HG02870 (cell line): ENCODE data around the gene GRAMD1A.
"Not testable (repeated sequence)": the region's sequence is repeated elsewhere in the genome, so short reads cannot be mapped to it uniquely, and the experiment has no call there.

ENCODE experiments used
- ATAC-seq: cut with Tn5 transposase; IDR thresholded peaks from one replicate; pipeline ENCODE4 v1.9.1; 2021; ENCODE audit warnings: mild to moderate bottlenecking, moderate library complexity; ENCODE audit not compliant: unreplicated experiment

The GRAMD1A gene

DNA sequence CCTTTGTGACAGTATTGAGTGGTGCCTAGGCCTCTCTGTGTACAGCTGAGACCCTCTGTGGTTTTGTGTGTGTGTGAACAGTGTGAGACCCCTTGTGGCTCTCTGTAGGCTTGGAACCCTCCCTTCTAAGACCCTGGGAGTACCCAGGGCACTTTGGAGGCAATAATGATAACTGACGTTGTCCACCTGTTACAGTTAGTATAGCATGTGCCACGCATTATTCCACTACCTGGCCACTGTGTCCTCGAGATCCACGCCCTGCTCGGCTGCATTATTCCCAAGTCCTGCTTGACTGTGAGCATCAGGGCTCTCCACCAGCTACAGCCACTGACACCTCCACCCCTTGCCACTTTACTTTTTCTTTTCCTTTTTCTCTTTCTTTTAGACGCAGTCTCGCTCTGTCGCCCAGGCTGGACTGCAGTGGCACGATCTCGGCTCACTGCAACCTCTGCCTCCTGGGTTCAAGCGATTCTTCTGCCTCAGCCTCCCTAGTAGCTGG, 2.0 kb downstream of the GRAMD1A start:
- no peak for ATAC-seq

DNA sequence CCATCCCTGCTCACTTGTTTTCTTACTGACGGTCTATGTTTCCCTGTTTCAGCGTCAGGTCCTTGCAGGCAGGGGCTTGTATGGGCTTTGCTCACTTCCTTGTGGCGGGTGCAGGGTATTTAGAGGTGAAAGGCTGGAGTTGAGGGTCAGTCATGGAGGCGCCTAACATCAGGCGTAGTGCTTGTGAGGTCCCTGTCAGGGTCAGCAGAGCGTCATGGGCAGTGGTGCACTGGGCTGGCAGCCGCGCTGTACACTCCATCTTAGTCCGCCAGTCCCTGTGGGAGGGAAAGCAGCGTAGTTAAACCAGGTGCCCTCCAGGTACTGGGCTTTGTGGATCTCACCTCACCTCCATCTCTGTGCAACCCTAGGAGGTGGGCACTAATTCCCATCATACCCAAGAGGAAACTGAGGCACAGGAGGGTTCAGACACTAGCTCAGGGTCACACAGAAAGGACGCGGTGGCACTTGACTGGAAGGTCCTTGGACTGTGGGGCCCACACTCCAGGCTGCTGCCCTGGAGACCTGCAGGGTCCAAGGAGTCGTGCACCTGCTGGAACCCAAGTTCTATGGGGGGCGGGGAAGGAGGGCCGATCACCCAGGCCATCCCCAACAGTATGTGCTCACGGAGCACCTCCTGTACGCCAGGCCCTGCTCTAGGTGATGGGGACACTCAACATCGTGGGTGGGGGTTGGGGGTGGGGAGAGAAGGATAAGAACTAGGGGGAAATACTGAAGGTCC, 4.6 kb downstream of the GRAMD1A start:
- no peak for ATAC-seq

DNA sequence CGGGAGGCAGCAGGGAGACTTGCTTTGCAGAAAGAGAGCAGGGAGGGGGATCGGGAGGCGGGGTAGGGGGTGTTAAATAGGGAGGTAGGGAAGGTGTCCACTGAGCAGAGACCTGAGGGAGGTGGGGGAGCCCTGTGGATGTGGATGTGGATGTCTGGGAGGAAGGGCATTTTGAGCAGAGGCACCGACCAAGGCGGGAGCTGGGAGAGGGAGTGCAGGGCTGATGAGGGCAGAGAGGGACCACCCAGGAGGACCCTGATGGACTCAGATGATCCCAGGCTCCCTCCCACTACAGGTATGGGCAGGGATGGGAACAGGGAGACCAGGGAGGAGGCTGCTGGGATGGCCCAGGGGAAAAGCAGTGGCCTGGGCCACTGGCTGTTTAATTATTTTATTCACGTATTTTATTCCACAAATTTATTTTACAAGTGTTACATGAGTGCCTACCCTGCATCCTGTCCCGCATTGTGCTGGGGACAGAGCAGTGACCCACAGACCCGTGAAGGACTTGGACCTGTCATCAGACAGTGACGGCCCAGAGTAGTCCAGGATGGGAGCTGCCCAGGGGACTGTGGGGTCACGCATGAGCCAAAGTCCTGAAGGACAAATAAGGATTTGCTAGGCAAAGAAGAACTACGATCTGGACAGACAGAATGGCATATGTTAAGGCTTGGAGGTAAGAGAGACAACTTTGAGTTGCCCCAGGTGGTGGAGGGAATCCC, 5.3 kb downstream of the GRAMD1A start:
- ATAC-seq = no peak

DNA sequence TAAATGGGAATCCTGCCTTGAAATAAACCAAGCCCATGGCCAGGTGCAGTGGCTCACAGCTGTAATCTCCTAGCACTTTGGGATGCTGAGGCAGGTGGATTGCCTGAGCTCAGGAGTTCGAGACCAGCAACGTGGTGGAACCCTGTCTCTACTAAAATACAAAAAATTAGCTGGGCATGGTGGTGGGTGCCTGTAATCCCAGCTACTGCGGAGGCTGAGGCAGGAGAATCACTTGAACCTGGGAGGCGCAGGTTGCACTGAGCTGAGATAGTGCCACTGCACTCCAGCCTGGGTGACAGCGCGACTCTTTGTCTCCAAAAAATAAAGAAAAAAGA, 5.9 kb downstream of the GRAMD1A start:
- not testable (repeated sequence) for ATAC-seq

DNA sequence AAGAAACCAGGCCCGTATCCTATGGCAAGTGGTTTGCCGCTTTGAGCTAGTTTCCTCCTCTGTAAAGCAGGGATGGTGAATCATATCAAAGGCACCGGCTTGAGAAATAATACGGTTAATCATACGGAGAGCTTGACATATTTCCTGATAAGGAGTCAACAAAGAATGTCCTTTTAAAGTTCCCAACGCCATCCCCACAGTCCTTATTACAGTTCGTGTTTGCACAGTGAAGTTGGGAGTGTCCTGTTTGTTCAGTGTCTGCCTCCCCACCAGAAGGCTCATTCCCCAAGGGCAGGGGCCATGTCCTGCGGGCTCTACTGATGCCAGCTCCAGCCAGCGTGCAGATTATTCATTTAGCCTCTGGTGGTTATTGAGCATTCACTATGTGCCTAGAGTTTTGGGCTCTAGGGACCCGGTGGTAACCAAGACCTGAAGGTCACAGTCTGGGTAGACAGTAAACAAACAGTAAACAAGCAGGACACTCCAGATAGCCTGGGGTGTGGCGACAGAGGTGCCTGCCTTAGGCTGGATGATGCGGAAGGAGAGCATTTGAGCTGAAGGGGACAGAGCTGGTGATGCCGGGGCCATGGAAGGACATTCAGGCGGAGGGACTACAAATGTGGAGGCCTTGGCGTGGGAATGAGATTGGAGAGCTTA, 6.3 kb downstream of the GRAMD1A start:
- no peak for ATAC-seq

DNA sequence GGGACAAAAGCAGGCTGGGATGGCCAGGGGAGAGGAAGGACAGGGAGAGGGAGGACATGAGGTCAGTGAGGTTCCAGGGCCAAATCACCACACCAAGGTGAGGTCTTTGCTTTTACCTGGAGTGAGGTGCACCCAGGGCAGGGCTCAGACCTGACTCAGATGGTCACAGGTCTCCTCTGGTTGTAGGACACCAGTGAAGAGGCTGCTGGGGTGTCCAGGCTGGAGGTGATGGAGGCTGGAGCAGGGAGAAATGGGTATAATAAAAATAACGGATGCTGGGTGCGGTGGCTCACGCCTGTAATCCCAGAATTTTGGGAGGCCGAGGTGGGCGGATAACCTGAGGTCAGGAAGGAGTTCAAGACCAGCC, 6.9 kb downstream of the GRAMD1A start:
- no peak for ATAC-seq

DNA sequence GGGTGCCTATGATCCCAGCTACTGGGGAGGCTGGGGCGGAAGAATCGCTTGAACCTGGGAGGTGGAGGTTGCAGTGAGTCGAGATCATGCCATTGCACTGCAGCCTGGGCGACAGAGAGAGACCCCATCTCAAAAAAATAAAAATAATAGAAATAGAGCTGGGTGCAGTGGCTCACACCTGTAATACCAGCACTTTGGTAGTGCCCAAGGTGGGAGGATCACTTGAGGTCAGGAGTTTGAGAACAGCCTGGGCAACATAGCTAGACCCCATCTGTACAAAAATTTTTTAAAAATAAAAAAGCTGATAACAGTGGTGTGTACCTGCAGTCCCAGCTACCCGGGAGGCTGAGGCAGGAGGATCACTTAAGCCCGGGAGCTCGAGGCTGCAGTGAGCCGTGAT, 7.3 kb downstream of the GRAMD1A start:
- not testable (repeated sequence) for ATAC-seq

DNA sequence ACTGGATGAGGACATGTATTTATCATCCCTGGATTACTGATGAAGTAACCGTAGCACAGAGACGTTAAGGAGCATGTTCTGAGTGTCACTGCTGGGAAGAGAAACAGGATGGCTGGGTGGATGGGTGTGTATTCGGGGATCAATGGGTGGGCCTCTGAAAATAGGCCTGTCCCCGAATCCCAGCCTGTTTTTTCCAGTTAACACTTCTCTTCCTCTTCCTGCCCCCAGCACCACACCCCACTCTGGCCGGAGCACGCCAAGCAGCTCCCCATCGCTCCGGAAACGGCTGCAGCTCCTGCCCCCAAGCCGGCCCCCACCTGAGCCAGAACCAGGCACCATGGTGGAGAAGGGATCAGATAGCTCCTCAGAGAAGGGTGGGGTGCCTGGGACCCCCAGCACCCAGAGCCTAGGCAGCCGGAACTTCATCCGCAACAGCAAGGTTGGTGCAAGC, 8.8 kb downstream of the GRAMD1A start:
- ATAC-seq = no peak

DNA sequence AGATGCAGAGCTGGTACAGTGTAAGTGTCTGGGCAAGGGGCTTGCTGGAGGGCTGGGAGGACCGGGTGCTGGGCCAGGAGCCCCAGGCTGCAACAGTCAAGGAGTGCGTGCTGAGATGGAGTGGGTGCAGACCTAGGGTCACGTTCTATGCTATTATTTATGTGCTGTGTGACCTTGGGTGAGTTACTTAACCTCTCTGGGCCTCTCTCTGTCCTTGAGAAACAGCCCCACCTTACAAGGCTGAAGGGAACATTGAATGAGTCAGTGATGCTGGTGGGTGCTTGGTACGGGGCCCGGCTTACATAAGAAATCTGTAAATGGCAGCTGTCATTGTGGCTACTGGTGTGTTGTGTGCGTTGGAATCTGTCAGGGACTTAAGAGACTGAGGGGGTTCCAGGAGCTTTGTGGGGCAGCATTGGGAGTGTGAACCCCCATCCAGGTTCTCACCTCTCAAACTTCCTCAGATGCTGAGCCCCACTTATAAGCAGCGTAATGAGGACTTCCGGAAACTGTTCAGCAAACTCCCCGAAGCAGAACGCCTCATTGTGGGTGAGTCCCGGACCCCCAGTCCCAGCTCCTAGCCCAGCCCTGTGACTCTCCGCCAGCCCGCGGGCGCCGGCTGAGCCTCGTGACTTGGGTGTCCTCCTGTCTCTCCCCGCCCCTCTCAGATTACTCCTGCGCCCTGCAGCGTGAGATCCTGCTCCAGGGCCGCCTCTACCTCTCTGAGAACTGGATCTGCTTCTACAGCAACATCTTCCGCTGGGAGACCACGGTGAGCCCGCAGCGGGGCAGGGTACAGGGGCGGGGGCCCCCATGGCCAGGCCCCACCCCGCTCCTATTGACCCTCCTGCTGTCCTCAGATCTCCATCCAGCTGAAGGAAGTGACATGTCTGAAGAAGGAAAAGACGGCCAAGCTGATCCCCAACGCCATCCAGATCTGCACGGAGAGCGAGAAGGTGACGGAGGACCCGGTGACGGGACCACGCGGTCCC, 9.6 kb downstream of the GRAMD1A start:
- ATAC-seq = no peak

DNA sequence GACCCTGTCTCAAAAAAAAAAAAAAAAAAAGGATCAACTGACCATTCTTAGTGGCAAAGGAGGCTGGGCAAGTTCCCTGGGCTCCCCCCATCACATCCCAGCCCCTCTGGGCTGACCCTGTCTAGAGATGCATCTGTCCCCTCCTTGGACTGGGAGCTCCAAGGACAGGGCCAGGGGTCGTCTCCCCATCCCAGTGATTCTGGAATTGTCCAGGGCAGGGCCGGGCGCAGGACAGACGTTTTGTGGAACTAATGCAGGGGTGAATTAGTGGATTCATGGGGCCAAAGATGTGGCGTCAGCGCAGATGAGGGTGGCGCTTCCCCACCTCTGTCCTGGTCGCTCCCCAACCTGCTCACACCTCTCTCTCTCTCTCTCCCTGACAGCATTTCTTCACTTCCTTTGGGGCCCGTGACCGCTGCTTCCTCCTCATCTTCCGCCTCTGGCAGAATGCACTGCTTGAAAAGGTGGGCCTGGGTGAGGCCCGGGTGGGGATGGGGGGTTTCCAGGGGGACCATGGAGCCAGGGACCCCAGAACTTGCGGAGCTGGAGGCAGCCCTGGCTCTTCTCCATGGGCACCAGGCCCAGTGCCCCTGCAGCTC, 11.1 kb downstream of the GRAMD1A start:
- ATAC-seq = no peak

DNA sequence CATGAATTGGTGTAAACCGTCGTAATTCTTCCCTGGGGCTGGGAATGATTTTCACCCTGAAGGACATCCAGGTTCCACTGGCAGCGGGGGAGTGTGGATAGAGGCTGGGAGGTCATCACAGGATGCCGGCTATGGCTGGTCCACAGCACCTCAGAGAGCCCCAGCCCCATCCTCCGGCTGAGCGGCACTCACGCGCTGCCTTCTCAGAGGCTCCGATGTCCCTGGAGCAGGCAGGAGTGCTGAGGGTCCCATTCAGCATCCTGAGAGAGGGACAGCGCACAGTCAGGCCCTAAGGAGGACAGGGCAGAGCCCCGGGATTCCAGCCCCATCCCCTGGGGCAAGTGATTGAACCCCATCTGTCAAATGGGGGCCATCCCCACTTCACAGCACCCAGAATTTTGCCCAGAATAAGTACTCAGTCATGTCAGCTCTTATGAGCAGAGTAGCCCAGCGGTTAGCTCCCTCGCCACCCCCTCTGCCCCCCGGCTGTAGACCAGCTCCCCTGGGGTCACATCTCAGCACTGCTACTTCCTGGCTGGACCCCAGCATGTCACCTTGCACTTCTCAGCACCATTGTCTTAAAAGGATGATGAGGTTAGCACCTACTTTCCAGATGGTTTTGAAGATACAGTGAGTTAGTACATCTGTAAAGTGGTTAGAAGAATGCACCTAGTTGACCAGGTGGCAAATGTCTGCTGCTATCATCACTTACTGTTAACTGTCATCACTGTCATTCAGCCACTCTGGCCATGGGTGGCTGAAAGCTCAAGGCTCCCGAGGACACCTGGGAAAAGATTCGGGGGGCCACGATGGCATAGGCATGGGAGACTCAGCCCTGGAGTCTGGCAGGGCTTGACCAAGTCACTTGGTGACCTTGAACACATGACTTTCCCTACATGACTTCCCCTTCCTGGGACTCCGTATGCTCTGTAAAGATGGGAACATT, 11.9 kb downstream of the GRAMD1A start:
- no peak for ATAC-seq

DNA sequence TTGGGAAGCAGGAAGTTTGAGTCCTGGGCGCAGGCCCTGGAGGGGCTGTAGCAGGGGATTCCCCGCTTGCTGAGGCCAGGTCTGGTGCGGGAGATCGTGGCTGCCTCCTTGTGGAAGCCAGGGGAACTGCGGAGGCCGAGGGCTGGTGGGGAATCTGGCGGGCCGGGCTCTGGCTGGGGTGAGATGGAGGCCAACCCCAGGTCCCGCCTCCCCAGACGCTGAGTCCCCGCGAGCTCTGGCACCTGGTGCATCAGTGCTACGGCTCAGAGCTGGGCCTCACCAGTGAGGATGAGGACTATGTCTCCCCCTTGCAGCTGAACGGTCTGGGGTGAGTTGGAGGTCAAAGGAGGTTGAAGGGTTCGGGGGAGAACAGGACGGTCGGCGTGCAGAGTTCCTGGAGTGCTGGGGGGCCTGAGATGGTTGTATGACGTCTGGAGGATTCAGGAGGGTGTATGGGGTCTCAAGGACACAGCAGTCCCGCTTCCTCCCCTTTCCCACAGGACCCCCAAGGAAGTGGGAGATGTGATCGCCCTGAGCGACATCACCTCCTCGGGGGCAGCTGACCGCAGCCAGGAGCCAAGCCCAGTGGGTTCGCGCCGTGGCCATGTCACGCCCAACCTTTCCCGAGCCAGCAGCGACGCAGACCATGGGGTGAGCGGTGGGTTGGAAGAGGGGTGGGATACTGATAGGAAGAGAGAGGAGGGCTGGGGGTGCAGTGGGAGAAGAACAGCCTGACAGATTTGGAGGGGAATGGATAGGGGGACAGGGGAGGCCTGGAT, 13.1 kb downstream of the GRAMD1A start:
- ATAC-seq = no peak

DNA sequence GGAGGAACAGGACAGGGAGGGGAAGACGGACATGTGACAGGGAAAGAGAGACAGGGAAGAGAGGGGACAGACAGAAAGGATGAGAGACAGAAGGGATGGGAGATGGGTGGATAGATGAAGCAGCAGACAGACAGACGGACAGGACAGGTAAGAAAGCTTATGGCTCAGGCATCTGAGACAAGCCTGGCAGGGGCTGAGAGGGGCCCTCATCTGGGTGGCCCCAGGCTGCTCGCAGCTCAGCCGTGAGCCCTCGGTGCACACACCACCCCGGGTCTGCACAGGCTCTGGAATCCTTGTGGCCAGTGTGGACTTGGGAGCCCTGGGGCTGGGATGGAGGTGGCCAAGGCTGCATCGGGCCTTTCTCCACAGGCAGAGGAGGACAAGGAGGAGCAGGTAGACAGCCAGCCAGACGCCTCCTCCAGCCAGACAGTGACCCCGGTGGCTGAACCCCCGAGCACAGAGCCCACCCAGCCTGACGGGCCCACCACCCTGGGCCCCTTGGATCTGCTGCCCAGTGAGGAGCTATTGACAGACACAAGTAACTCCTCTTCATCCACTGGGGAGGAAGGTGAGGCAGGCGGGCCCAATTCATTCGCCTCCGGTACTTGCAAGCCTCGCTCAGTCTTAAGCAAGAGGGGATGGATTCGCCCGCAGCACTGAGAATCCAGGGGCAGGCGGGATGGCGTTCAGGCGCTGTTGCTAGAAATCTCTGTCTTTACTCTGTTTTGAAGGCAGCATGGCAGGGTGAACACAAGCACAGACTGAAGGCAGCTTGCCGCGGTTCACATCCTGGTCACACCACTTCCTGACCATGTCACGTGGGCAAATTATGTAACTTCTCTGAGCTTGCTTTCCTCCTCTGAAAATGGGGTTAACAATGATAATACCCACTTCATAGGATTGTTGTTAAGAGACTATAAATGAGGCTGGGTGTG, 14.0 kb downstream of the GRAMD1A start:
- no peak for ATAC-seq

DNA sequence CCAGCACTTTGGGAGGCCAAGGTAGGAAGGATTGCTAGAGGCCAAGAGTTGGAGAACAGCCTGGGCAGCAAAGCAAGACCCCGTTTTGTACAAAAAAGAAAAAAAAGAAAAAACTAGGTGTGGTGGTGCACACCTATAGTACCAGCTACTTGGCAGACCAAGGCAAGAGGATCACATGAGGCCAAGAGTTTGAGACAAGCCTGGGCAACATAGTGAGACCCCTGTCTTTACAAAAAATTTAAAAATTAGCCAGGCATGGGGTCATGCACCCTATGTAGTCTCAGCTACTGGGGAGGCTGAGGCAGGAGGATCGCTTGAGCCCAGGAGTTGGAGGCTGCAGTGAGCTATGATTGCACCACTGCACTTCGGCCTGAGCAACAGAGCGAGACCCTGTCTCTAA, 14.7 kb downstream of the GRAMD1A start:
- not testable (repeated sequence) for ATAC-seq

DNA sequence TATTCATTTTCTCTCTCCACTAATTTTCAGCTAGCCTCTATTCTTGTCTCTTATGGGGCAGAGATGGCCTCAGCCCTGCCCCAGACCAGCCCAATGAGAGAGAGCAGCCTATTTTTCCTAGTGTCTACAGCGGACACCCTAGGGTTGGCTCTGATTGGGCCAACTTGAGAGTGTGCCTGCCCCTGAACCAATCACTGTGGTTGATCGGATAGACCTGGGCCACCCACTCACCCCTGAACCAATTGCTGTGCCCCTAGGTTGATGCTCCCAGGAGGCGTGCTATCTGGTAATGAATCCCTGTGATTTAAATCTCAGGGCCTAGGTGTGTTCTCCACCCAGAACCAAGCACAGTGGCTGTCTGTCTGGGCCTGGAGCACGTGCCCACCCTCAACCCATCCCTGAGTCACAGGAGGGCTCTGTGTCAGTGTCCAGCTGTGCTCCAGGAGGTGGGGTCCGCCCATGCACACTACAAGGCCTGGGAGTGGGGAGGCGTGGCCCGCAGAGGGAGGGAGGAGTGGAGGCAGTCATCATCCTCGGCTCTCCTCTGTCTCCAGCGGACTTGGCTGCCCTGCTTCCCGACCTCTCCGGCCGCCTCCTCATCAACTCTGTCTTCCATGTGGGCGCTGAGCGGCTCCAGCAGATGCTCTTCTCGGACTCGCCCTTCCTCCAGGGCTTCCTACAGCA, 15.3 kb downstream of the GRAMD1A start:
- no peak for ATAC-seq

DNA sequence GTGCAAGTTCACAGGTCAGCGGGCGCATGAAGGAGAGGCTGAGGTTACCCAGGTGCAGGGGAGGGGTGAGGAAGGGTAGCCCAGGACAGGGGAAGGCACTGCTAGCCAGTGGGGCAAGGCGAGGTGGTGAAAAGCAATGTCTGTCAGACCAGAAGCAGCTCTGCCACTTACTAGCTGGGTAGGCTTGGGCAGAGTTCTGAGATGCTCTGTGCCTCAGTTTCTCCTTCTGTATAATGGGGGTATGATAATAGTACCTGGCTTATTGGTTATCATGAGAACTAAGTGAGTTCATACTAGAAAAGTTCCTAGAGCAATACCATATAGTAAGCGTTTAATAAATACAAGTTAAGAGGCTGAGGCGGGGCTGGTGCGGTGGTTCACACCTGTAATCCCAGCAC, 15.8 kb downstream of the GRAMD1A start:
- ATAC-seq = no peak

DNA sequence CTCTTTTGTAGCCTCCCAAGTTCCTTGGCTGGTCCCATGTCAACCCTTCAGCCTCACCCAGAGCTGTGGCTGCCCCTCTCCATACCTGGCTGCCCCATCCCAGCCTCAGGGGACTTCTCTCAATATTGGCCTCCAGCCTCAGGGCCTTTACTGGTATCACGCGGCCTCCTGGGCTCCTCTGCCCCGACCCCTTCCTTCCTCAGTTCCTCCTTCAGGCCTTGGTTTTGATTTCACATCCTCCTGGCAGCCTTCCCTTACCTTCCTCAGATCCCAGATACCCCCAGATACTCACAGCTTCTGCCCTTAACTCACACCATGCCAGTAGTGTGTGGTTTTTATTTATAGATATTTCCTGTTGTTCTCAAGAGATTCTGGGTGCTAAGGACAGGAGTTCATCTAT, 17.4 kb downstream of the GRAMD1A start:
- ATAC-seq = no peak
